OCI-LY3 (cell line): ENCODE data around the gene CD3G.
A peak's percentile ranks its signal among the peaks of the same experiment; 100 is the strongest.

Experiments used
- H2AFZ ChIP-seq: fragments of 200-600, 300-600 bp; shearing (Covaris generic); 2 replicates; pipeline ENCODE4 v1.6.0; 2014; ENCODE audit warnings: antibody characterized with exemption, low read depth, low read length
- H3K27ac ChIP-seq: fragments of 200-600, 300-600 bp; sonication (generic); 2 replicates; pipeline ENCODE4 v1.5.1; 2014; ENCODE audit warnings: mild to moderate bottlenecking, low read length, moderate library complexity, mixed read lengths
- H3K27me3 ChIP-seq: fragments of 200-600, 300-600 bp; sonication (generic); 2 replicates; pipeline ENCODE4 v1.6.1; 2014; ENCODE audit warnings: low read depth, low read length, mixed read lengths
- H3K36me3 ChIP-seq: fragments of 200-600, 300-600 bp; sonication (generic); replicated peaks from 2 replicates; pipeline ENCODE3; 2014; ENCODE audit warnings: low read depth, low read length, mixed read lengths
- H3K4me1 ChIP-seq: fragments of 300-600, 200-600 bp; sonication (generic); 2 replicates; pipeline ENCODE4 v1.6.1; 2014; ENCODE audit warnings: low read length, mixed read lengths
- H3K4me2 ChIP-seq: fragments of 200-600, 300-600 bp; sonication (generic); 2 replicates; pipeline ENCODE4 v1.6.1; 2014; ENCODE audit warnings: low read length, mixed read lengths
- H3K4me3 ChIP-seq: fragments of 300-600, 200-600 bp; sonication (generic); 2 replicates; pipeline ENCODE4 v1.5.1; 2014; ENCODE audit warnings: antibody characterized with exemption, mild to moderate bottlenecking, low read length, moderate library complexity
- H3K79me2 ChIP-seq: fragments of 300-600, 200-600 bp; shearing (Covaris generic); 2 replicates; pipeline ENCODE4 v1.6.1; 2014; ENCODE audit warnings: mild to moderate bottlenecking, low read length, mixed read lengths
- H3K9ac ChIP-seq: fragments of 300-600, 200-600 bp; shearing (Covaris generic); 2 replicates; pipeline ENCODE4 v1.6.0; 2014; ENCODE audit warnings: mild to moderate bottlenecking, low read length, moderate library complexity
- H3K9me3 ChIP-seq: fragments of 200-600, 300-600 bp; shearing (Covaris generic); 2 replicates; pipeline ENCODE4 v1.6.1; 2014; ENCODE audit warnings: low read length, mixed read lengths; ENCODE audit not compliant: insufficient read depth
- H4K20me1 ChIP-seq: fragments of 200-600, 300-600 bp; sonication (generic); 2 replicates; pipeline ENCODE4 v1.6.1; 2016; ENCODE audit warnings: low read length, mixed read lengths; ENCODE audit not compliant: insufficient read depth
- CTCF ChIP-seq: fragments of 200-600, 300-600 bp; sonication (generic); IDR thresholded peaks from 2 replicates; pipeline ENCODE4 v1.5.1; 2014; ENCODE audit warnings: antibody characterized with exemption, low read length, low read depth
- EZH2phosphoT487 ChIP-seq: fragments of 200-600 bp; shearing (Covaris generic); IDR thresholded peaks from 2 replicates; pipeline ENCODE4 v1.6.1; 2018; ENCODE audit warnings: antibody characterized with exemption, mixed run types, low read depth

The CD3G gene

GRCh38 chr11:118343981-118344515, at the start of gene CD3G:
Gene CD3G (plus strand): TSS chr11:118344344. CDS start chr11:118344424, 80 bp downstream.
- no peak within 1 kb of the TSS; the same call in 1 of the 2 replicates for H3K4me2 ChIP-seq
- H3K36me3 ChIP-seq = no peaks in the 10 kb centered on the region
- H3K4me3 ChIP-seq = no peak within 1 kb of the TSS
- no peak within 1 kb of the TSS for H3K9ac ChIP-seq
- peaks cover 9% of the 10 kb centered on the region for H3K27me3 ChIP-seq
- H2AFZ ChIP-seq = no peak within 1 kb of the TSS
- H3K9me3 ChIP-seq = no peaks in the 10 kb centered on the region
- H3K4me1 ChIP-seq = peaks cover 2% of the 10 kb centered on the region; the same call in 1 of the 2 replicates
- TF ChIP-seq CTCF (no peak), EZH2phosphoT487 (no peak)
- no peaks in the 10 kb centered on the region for H4K20me1 ChIP-seq
- H3K27ac ChIP-seq = no peak within 1 kb of the TSS
- H3K79me2 ChIP-seq = no peaks in the 10 kb centered on the region

DNA sequence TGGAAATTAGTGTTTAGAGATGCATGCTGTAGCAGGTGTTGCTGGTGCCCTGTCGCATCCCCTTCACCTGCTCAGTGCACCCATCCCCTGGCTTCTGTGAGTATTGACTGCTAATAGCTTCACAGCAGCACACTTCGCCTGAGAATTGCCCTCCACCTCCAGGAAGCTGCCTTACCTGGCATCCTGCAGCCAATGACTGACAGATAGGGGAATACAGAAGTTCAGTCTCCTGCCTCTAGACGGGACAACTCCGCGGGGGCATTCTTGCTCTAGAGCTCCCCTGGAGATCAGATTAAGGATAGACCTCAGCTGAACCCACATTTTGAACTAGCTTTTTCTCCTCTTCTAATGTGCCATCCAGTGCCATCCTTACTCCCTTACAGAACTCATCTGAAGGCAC, 48.9 kb upstream of the CD3G start:
- Histone ChIP-seq H3K36me3 (no peaks in the 10 kb centered on the region), H3K9ac (no peak overlapping the region), H3K9me3 (no peaks in the 10 kb centered on the region), H3K4me1 (peaks cover 8% of the 10 kb centered on the region; the same call in 1 of the 2 replicates), H3K27ac (no peak overlapping the region), H3K79me2 (no peaks in the 10 kb centered on the region), H2AFZ (no peak overlapping the region), H3K27me3 (peaks cover 9% of the 10 kb centered on the region; the same call in 1 of the 2 replicates), H4K20me1 (no peaks in the 10 kb centered on the region), H3K4me3 (no peak overlapping the region), H3K4me2 (no peak overlapping the region)
- TF ChIP-seq EZH2phosphoT487 (no peak), CTCF (no peak)

DNA sequence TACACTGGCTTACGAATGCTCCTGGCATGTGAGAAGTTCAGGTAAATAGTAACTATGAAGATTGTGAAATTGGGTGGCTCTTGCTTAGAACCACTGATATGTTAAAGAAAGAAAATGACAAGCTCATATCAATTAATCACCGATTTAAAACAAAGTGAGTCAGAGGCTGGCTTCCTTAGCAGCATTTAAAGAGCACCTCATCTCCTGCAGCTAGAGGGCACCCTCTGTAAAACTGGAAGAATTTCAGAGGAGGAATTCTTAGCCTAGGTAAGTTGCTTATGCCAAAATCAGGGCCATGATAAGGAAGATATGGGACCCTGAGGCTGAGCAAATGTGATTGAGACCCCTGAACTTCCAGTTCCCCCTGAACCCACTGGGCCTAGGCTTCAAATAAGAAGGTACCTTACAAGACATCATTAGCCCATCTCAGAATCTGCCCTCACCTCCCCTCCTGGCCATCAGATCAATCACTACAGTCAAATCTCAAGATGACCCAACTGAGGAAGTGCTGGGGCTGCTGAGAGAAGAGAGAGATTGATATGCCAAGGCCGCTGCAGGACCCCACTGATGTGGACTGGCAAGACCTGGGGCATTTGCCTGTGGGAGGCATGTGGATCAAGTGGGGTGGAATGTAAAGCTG, 48.2 kb upstream of the CD3G start:
- Histone ChIP-seq H3K4me2 (no peak overlapping the region), H3K36me3 (no peaks in the 10 kb centered on the region), H2AFZ (no peak overlapping the region), H3K4me1 (peaks cover 4% of the 10 kb centered on the region; the same call in 1 of the 2 replicates), H3K27me3 (peaks cover 11% of the 10 kb centered on the region; the same call in 1 of the 2 replicates), H3K9ac (no peak overlapping the region), H4K20me1 (no peaks in the 10 kb centered on the region), H3K4me3 (no peak overlapping the region), H3K27ac (no peak overlapping the region), H3K9me3 (no peaks in the 10 kb centered on the region), H3K79me2 (no peaks in the 10 kb centered on the region)
- TF ChIP-seq CTCF (peak; percentile 72), EZH2phosphoT487 (no peak)

DNA sequence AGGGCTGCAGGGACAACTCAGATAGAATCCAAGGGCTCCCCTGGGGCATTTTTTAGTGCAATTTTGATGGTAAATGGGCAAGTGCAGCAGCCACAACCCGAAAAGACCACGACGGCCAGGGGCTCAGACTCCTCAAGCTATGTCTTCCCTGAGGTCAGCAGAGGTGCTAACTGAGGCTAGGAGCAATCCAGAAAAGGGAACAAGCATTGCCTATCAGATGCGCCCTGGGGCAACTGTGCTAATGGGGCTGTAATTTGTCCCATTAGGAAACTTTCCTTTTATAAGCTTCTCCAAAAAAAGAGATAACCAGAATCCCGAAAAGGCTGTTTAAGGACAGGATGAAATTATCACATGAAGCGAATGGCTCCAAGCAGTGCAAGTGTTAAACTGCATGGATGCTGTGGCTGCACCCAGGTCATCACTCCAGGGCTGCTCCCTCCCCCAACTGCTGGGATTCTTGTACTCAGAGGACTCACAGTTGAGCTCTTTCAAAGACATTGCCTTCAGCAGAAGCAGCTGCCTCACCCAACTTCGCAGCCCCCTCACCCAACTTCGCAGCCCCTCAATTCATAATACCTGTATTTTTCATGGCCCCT, 42.4 kb upstream of the CD3G start:
- Histone ChIP-seq H3K4me3 (no peak overlapping the region), H3K4me1 (no peaks in the 10 kb centered on the region), H3K9me3 (no peaks in the 10 kb centered on the region), H3K9ac (no peak overlapping the region), H4K20me1 (no peaks in the 10 kb centered on the region), H3K36me3 (no peaks in the 10 kb centered on the region), H2AFZ (no peak overlapping the region), H3K27ac (no peak overlapping the region), H3K4me2 (no peak overlapping the region), H3K27me3 (peaks cover 14% of the 10 kb centered on the region; the same call in 1 of the 2 replicates), H3K79me2 (no peaks in the 10 kb centered on the region)
- TF ChIP-seq CTCF (no peak), EZH2phosphoT487 (no peak)
